AG08396 (cell line): ENCODE data around the gene RBM33.
"Not testable (repeated sequence)": the region's sequence is repeated elsewhere in the genome, so short reads cannot be mapped to it uniquely, and the experiment has no call there.

Experiments
- DNase-seq: peaks from one replicate; pipeline ENCODE4 v3.0.0; 2012; ENCODE audit warnings: low spot score, mixed read lengths

RBM33 gene

DNA sequence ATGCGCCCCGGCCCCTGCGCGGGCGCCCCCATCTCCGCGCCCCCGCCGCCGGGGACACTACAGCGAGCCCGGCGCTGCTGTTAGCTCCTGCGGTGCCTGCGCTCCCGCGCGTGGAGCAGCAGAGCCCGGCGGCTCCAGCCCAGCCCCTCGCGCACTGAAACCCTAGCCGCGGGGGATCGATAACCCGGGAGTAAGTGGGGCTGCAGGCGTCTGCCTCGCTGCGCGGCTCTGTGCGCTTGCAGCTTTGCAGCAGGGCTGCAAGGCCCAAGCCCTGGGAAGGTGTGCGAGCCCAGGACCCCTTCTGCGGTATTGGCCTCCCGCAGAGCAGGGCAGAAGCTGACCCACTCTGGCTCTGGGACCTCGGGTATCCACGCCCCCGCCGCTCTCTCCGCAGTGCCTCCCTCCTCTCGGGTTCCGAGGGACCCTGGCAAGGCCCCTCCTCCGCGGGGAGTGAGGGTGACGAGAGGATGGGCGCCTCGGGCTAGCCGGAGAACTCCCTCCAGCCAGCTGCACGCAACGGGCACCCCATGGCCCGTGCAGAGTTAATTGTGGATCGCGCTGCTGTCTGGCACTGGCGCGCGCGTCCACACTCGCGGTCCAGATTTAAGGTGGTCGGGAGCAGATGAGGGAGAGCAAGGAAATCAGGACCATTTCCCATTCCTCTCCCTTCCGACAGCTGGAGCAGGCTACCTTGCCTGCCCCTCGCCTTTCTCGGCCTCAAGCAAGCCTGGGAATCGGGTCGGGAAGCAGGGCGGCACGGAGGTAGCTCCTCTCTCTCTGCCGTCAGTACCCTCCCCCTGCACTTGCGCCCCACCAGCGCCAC, 165.7 kb downstream of the RBM33 start:
- no peak for DNase-seq

DNA sequence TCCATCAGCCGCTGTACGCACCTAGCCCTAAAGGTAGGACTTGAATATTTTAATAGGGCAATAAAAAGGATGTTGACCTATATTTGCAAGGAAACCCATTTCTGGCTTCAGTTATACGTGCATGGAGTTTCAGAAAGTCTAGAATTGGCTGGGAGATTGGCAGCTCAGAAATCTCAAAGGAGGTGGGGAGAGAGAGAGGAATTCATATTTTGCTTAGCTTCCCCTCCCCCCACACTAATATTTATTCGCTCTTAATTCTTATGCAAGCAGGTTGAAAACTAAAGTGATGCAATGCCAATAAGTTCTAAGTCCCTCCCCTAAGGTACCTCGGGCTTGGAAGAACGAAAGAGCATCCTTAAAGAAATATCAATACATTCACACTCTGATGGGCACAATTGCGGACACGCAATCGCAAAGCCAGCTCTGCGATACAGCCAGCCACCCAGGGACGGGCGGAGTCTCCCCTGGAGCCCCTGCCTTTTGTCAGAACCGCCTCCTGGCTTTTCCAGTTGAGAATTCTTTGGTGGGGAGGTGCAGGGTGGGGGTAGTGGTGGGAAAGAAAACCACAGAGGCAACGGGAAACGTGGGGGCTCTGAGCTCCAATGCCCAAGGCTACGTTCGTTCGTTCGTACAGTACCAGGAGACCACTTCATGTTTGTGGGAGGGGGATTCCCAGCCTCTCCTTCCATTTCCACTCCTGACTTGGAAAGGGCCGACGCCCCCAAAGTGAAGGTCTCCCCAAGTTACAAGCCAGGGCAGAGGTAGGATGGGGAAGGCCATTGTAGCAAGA, 166.5 kb downstream of the RBM33 start:
- no peak for DNase-seq

DNA sequence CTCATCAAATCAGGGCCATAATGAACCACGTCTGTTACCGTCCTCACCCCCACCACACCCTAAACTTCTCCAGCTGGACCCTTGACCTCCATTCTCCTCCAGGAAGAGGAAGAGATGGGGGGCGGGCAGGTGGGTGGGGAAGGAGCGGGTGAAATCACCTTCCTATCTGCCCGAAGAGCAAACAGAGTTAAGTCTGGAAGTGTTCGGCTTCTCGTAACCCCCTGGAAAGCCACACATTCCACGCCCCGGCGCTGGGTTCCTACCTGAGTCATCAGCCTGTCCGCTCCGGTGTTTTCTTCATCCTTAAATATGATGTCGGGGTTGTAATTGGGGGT, 167.1 kb downstream of the RBM33 start:
- DNase-seq, result no peak

DNA sequence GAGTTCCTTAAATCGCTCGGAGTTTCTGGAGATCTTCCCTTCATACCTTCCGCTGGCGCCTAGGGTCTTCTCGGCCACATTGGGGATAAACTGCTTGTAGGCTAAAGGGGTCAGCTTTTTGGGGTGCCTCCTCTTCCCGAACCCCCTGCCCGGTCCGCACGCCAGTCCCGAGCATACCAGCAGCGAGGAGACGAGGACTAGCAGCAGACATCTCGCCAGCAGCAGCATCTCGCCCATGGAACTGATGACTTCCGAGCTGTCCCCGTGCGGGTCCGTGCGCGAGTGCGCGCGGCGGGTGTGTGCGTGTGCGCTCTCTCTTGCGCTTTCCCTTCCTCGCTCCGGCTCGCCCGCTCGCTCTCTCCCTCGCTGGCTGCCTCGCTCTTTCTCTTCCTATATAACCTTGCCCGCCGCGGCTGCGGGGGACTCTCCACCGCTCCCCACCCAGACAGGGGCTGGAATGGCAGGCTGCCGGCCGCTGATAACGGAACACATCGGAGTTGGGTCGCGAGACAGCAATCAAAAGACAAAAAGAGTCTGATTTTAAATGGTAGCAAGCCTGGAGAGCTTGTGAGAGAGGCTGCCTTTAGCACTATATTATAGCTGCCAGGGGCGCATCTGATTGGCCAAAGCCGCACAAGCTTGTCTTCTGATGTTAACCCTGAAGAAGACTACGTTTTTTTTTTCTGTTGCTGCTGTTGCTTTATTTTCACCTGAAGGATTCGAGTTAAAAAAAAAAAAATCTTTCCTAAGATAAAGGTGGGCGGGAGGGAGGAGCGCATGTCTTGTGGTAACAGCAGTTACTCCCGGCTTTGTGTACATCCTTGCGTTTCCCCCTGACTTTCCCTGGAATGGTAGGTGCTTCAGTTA, 167.7 kb downstream of the RBM33 start, which contains the start of gene SHH:
TSS of gene SHH (minus strand) at position 569 of the 867 bp plus-strand sequence. CDS start at position 228, 341 bp downstream.
- DNase-seq, result no peak

DNA sequence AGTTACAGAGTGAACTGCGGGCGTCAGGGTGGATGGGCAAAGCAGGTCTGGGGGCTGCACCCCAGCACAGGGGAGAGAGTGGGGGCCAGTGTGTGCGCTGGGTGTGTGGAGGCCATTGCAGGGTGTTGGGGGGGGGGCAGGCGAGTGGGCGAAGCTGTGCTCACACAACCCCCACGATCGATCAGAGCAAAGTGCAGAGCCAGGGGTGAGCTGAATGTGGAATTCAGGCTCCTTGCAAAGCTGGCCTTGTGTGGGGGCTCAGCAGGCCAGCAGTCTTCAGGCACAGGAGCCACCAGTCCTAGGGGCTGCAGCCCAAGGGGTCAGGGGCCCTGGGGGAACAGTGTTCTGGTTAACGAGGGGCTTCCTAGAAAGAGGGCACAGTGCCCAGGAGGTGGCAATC, 168.7 kb downstream of the RBM33 start:
- DNase-seq, result no peak

DNA sequence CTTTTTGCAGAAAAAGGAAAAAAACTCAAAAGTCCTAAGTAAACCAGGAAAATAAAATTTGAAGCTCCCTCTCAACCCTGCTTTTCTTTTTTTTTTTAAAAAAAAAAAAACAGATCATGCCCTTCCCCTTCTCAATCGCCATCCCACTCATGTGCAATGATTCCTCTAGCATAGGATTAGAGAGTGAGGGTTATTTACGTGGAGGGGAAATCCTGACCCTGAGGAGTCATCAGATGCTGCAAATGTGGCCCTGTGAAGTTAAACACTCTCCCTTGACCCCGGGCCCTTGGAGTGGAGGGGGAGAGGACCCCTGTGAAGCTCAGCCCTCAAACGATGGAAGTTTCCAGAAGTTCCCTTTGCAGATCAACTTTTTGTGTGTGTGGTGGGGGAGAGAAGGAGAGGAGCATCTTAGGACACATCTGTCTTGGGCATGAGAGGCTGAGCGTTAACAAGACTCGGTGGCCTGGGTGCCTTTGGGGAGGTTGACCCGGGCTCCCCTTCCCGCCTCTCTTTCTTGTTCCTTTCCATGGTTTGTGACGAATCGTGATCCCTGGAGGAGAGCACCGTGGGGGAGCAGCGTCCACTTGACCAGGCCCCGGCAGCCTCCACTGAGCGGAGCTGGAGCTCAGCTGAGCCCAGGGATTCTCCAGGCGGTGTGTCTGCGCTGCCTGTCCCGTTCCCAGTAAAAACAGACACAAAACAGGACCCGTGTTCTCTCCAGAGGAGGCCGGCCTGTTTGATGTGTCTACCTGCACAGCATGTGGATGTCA, 169.3 kb downstream of the RBM33 start:
- DNase-seq, result no peak

DNA sequence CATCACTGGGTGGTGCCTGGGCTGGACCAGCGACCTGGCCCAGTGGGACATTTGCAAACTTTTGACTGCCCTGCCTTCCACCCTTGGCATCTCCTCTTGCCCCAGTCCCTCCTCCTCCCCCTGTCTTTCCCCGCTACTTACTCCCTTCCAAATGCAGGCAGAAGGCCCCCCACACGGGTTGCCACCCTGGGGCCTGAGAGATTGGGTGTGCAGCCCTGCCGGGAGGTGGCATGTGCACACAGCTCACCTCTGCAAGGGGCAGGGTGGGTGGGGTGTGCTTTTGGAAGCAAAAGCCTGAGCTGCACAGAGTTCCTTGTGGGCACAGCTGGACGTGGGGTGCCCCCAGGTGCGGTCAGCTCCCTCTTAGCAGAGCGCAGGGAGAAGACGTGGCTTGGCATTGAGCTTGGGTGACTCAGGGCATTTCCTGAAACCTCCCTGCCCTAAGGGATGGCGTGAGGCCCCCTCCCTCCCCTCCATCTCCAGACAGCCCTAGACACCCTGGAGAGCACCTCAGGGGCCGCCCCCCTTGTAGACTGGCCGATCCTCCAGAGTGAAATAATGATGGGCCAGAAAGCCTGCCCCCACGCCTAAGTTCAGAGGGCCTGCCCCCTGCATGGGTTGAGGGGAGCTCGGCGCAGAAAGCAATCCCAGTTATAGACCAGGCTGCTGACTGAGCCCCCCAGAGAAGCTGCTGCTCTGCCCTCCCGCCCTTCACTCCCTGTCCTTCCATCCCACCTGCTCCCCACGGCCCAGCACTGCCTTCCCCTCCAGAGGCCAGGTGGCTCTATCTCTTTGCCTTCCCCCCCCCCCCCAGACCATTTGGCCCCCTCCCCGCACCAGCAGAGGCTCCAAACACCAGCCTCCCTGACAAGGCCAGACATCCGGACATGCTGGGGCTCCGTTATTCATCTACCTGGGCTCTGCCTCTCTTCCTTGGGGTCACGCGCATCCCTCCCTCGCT, 170.1 kb downstream of the RBM33 start:
- no peak for DNase-seq

DNA sequence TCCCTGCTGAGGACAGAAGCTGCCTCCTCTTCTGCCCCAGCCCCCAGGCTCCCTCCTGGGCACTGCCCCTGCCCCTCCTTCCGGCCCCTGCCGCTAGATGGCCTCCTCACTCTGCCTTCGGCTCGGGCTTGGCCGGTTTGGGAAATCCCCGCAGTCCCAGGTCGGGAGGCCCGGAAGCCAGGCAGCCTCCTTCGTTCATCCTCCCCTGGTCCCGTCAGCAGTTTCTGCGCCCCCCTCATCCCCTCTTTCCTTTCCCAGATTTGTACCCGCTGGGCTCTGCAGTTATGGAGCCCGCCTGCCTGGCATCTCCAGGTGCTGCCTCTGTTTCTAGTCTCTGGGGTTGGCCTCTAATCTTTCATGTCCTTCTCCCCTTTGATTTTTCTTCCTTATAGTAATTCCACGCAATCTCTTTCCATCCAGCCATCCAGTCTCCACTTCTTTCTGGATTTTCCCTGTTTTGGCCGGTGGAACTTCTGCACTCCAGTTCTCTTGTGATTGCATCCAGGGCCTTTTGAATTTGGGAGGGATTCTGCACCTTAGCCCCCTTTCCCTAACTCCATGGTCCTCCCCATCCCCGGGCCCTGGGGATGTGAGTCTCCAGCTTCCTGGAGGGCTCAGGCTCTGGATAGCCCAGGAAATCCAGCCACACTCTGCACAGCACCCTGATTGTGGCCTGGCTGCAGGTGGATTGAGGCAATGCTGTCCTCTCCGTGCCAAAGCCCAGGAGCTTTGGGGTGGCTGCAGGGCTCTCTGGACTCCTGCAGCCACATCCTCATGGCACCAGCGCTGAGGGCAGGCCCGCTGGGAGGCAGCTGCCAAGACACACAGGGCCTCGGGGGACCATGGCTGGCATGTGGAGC, 171.1 kb downstream of the RBM33 start:
- DNase-seq, result peak; percentile 79

DNA sequence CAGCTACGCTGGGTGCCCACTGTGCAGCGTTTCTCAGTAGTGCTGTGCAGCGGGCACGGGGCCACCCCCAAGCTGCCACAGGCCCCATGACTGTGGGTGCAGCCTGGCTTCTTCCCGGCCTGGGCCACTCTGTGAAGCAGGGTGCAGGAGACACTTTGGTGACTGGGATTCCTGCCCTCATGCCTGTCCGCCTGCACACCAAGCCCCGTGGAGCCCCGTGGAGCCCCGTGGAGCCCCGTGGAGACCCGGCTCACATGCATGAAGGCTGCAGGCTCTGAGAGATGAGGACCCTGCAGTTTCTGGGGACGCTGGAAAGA, 171.7 kb downstream of the RBM33 start:
- DNase-seq, result no peak

DNA sequence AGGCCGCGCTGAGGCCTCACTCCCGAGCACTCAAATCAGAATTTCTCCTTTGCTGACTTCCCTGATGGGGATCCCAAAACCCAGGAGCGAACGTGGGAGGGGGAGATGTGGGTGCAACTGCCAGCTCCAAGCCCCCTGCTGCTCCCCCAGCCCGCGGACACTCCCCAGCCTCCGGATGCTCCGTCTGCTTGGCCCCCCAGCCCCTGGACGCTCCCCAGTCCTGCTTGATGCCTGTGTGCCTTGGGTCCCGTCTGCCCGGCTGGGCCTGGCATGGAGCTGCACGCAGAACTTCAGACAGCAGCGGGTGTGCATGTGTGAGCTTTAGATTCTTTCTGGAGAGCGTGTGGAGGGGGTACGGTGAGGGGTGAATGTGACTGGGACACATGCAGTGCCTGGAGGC, 172.5 kb downstream of the RBM33 start:
- DNase-seq, result no peak

DNA sequence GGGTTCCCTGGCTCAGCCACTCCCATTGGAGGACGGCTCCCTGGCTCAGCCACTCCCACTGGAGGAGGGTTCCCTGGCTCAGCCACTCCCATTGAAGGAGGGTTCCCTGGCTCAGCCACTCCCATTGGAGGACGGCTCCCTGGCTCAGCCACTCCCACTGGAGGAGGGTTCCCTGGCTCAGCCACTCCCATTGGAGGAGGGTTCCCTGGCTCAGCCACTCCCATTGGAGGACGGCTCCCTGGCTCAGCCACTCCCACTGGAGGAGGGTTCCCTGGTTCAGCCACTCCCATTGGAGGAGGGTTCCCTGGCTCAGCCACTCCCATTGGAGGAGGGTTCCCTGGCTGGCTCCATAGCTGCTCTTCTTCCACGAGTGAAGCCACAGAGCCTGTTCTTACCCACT, 173.1 kb downstream of the RBM33 start:
- not testable (repeated sequence) for DNase-seq

DNA sequence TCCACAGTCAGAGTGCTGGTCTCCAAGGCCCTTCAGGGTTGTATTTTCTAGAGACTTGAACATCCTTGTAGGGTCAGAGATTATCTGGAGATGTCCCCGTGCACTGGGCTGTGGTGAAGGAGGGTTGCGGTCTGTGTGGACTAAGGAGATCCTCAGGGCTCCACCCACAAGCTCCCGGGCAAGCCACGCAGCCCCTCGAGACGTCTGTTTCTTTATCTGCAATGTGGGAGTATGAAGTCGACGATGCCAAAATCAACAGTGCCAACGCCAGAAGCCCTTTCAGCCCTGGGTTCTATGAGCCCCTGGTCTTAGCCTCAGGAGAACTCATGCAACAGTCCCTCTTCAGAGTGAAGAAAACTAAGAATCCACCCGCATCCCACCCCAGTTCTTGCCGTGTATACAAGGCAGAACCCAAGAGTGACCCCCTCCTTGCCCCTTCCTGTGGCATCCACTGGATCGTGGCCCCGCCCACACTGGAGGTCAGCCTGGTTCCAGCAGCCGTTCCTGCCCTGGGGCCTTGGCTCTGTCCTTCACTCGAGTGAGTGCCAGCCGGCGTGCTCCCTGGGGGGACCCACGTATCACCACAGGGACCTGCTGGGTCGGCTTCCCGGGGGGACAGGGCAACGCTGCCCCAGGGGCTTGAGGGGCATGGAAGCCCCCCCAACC, 173.8 kb downstream of the RBM33 start:
- DNase-seq, result no peak

DNA sequence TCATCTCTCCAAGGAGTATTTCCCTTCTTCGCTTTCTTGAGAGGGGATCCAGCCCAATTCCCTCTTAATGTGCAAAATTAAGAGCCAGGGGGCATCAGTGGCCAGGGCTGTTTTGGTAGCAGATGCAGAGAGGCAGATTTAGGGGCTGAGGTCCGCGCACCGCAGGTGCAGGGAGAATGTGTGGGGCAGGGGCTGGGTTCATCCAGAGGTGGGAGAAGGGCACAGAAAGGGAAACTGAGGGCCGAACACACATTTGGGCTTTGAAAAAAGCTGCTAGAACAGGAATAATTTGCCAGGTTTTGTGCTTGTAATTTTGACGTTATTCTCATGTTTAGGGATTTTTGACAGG, 174.3 kb downstream of the RBM33 start:
- DNase-seq, result no peak

DNA sequence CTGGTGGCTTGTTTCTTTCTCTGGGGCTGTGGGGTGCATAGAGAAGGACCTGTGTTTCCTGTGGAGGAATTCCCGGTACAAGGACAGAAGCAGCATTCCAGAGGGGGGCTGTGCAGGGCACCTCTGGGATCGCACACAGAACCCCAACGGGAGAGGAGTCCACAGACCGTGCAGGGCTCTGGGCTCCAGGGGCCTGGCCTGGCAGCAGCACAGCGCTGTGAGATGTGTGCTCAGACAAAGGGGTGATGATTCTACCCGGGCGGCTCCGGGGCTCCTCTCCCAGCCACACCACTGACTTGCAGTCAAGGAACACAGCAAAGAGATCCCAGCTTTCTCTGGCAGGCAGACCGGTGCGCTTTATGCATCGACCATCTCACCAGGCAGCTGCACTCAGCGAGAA, 174.7 kb downstream of the RBM33 start:
- DNase-seq, result no peak

DNA sequence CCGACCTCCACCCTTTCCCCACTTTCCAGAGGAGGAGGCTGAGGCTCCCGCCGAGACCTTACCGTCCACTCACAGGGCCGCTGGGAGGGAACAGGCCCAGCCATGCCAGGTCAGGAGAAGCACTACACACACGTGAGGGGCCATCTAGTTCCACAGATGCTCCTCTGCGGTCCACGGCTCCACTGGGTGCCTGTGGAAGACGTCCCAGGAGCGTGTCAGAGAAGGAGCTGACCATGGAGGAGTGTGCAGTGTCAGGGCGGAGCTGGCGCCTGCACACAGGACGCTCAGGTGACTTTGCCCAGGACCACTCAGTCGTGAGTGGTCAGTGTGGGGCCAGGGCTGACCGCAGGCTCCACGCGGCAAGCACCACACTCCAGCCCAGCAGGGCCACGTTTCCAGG, 175.8 kb downstream of the RBM33 start:
- no peak for DNase-seq

DNA sequence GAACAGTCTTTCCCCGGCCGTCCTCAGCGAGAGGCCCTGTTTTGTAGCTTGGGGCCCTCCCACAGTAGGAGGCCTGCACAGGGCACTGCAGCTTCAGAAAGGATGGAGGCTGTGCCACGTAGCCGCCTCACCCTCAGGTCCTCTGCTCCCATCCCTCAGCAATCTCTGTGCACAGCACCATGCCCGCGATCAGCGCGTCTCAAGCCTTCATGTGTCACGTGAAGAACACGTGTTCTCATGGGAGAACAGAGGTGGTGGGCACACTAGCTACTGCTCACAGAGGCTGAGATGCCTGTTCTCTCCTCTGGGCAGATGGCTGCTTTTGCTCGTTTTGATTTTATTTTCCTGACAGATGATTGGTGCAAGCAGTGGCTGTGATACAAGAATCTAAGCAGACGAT, 176.3 kb downstream of the RBM33 start:
- DNase-seq, result no peak

DNA sequence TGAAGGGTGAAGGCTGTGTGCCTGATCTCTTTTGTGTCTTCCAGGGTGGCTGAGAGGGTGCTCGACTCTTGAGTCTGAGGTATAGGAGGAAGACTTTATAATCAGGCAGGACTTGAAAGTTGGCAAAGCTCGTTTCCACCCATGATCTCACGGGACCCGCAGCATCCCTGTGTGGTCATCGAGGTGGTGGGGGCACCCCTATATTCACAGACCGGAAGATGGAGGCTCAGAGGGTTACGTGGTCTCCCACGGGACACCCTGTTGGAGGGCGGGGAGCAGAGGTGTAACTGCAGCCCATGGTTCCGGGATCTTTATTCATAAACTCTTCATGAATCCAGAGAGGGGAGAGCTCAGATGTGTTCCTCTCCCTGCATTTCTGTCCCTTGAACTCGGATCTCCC, 177.4 kb downstream of the RBM33 start:
- DNase-seq, result no peak

DNA sequence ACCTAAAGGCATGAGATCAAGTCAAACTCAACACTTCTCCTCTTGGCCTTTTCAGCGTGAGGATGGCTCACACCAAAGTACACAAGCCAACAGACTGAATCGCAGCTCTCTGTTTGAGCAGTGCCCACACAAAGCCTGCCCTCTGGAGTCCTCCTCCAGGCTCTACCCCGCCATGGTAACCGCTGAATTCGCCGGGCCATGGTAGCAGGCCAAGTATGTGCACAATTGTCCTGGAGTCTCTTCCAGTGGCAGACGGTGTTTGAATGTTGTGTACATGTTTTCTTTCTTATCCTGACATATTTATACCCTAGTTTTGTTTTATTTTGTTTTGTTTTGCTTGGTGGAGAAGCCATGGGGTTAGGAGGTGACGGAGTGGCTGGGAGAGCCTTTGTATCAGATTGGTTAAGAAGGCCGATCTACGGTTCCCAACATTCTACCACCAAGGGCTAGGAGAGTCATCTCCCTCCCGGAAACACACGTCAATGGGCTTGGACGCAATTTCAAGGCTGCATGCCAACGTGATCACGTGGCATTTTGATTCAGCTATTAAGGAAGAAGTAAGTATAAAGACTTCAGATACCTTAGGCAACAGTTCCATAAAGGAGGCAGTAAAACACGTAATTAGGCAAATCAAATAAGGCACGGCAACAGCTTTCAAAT, 179.9 kb downstream of the RBM33 start:
- DNase-seq, result no peak

DNA sequence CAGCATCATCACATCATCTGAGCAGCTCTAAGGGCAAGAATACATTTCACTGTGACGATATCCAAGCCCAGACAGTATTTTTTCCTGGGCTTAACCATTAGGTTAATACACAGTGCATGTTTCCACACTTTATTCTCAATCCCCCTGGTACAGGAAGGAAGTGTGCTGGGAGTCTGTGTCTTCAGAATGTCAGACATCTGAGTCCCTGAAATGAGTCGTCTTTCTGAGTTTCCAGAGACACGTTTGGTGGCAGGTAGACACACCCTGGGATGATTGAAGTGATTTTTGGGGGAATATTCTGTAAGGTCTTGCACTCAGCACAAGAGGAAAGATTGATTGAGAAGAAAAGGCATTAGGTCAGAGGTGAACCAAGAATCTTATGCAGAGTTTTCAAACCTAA, 180.9 kb downstream of the RBM33 start:
- DNase-seq, result no peak
